Loucy (cell line): Measurements from ENCODE around the gene IGSF6.

Experiments used
- H2AFZ ChIP-seq: fragments of 200-600 bp; sonication (generic); 2 replicates; pipeline ENCODE4 v1.6.0; 2016; ENCODE audit warnings: antibody characterized with exemption, mild to moderate bottlenecking, low read length, moderate library complexity
- H3F3A ChIP-seq: fragments of 200-600 bp; 2 replicates; pipeline ENCODE4 v1.6.0; 2016; ENCODE audit warnings: antibody characterized with exemption, low read depth, mild to moderate bottlenecking
- H3K27me3 ChIP-seq: fragments of 200-600 bp; sonication (generic); 2 replicates; pipeline ENCODE4 v1.6.1; 2014; ENCODE audit warnings: low read length, mild to moderate bottlenecking; ENCODE audit not compliant: insufficient read depth, poor library complexity, severe bottlenecking
- H3K36me3 ChIP-seq: fragments of 200-600 bp; sonication (generic); 2 replicates; pipeline ENCODE4 v1.6.1; 2016; ENCODE audit warnings: low read length; ENCODE audit not compliant: insufficient read depth
- H3K4me1 ChIP-seq: fragments of 200-600 bp; sonication (generic); 2 replicates; pipeline ENCODE4 v1.5.1; 2014; ENCODE audit warnings: low read length, mild to moderate bottlenecking; ENCODE audit not compliant: insufficient read depth, poor library complexity, severe bottlenecking
- H3K4me2 ChIP-seq: fragments of 200-600 bp; sonication (generic); 2 replicates; pipeline ENCODE4 v1.6.0; 2014; ENCODE audit warnings: antibody characterized with exemption, low read length, low read depth, mild to moderate bottlenecking; ENCODE audit not compliant: poor library complexity, severe bottlenecking
- H3K4me3 ChIP-seq: fragments of 200-600 bp; sonication (generic); 2 replicates; pipeline ENCODE4 v1.5.1; 2014; ENCODE audit warnings: low read length, mild to moderate bottlenecking, mixed read lengths; ENCODE audit not compliant: poor library complexity, severe bottlenecking
- H3K79me2 ChIP-seq: fragments of 200-600 bp; sonication (generic); 2 replicates; pipeline ENCODE4 v1.6.1; 2014; ENCODE audit warnings: low read length; ENCODE audit not compliant: insufficient read depth
- H3K9ac ChIP-seq: fragments of 200-600 bp; sonication (generic); 2 replicates; pipeline ENCODE4 v1.6.0; 2014; ENCODE audit warnings: mild to moderate bottlenecking, low read depth, low read length, moderate library complexity; ENCODE audit not compliant: poor library complexity, severe bottlenecking
- H3K9me2 ChIP-seq: fragments of 200-600 bp; sonication (generic); replicated peaks from 2 replicates; pipeline ENCODE4 v1.6.1; 2016; ENCODE audit warnings: low read depth, low read length, mixed read lengths
- H3K9me3 ChIP-seq: fragments of 200-600 bp; sonication (generic); 2 replicates; pipeline ENCODE4 v1.6.1; 2014; ENCODE audit warnings: mild to moderate bottlenecking, antibody characterized with exemption, low read length, low read depth; ENCODE audit not compliant: insufficient read depth
- H4K20me1 ChIP-seq: fragments of 200-600 bp; sonication (generic); 2 replicates; pipeline ENCODE4 v1.6.0; 2014; ENCODE audit warnings: antibody characterized with exemption, low read length, mild to moderate bottlenecking; ENCODE audit not compliant: insufficient read depth, poor library complexity, severe bottlenecking
- EZH2phosphoT487 ChIP-seq: fragments of 200-600 bp; IDR thresholded peaks from 2 replicates; pipeline ENCODE4 v1.6.1; 2018; ENCODE audit warnings: antibody characterized with exemption, mild to moderate bottlenecking, moderate library complexity, borderline replicate concordance
- TF ChIP-seq, protein P1 (sequence below): fragments of 200-600 bp; sonication (generic); conservative IDR thresholded peaks from 2 replicates; pipeline ENCODE4 v1.5.1; 2014; ENCODE audit warnings: mild to moderate bottlenecking, antibody characterized with exemption, low read length

Gene IGSF6

DNA sequence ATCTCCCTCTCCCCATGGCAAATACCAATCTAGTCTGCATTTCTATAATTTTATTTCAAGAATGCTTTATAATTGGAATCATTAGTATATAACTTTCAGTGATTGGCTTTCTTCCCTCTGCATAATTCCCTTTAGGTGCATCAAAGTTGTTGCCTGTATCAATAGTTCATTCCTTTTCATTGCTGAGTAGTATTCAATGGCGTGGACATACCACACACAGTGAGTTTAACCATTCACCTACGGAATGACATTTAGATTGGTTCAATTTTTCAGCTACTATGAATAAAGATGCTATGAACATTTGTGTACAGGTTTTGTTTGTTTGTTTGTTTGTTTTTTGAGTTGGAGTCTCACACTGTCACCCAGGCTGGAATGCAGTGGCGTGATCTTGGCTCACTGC, 21.1 kb upstream of the IGSF6 start:
- Histone ChIP-seq H3K27me3 (no peaks in the 10 kb centered on the region), H3K4me1 (no peaks in the 10 kb centered on the region), H4K20me1 (no peaks in the 10 kb centered on the region), H3K9me3 (no peaks in the 10 kb centered on the region), H3F3A (no peaks in the 10 kb centered on the region), H2AFZ (no peak overlapping the region), H3K4me2 (no peak overlapping the region), H3K79me2 (no peaks in the 10 kb centered on the region), H3K9ac (no peak overlapping the region), H3K9me2 (no peaks in the 10 kb centered on the region), H3K36me3 (no peaks in the 10 kb centered on the region), H3K4me3 (no peak overlapping the region)
- no peak for TF ChIP-seq EZH2phosphoT487
- TF ChIP-seq, protein P1, sequence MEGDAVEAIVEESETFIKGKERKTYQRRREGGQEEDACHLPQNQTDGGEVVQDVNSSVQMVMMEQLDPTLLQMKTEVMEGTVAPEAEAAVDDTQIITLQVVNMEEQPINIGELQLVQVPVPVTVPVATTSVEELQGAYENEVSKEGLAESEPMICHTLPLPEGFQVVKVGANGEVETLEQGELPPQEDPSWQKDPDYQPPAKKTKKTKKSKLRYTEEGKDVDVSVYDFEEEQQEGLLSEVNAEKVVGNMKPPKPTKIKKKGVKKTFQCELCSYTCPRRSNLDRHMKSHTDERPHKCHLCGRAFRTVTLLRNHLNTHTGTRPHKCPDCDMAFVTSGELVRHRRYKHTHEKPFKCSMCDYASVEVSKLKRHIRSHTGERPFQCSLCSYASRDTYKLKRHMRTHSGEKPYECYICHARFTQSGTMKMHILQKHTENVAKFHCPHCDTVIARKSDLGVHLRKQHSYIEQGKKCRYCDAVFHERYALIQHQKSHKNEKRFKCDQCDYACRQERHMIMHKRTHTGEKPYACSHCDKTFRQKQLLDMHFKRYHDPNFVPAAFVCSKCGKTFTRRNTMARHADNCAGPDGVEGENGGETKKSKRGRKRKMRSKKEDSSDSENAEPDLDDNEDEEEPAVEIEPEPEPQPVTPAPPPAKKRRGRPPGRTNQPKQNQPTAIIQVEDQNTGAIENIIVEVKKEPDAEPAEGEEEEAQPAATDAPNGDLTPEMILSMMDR, result no peak

DNA sequence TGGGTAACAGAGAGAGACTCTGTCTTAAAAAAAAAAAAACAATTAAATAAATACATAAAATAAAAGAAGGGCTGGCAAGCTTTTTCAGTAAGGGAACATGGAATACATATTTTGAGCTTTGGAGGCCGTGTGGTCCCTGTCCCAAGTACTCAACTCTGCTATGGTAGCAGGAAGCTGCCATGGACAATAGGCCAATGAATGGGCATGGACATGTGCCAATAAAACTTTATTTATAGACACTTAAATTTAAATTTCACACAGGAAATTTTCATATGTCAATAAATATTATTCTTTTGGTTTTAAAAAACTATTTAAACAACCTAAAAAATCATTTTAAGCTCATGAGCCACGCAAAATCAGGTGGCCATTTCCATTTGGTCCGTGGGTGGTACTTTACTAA, 15.2 kb upstream of the IGSF6 start:
- Histone ChIP-seq H3K9me3 (no peaks in the 10 kb centered on the region), H3K4me1 (no peaks in the 10 kb centered on the region), H3K36me3 (no peaks in the 10 kb centered on the region), H3K9ac (no peak overlapping the region), H3F3A (no peaks in the 10 kb centered on the region), H3K9me2 (no peaks in the 10 kb centered on the region), H4K20me1 (no peaks in the 10 kb centered on the region), H3K4me2 (no peak overlapping the region), H3K27me3 (no peaks in the 10 kb centered on the region), H3K79me2 (no peaks in the 10 kb centered on the region), H3K4me3 (no peak overlapping the region), H2AFZ (no peak overlapping the region)
- TF ChIP-seq, protein P1, result no peak
- TF ChIP-seq EZH2phosphoT487, result no peak

DNA sequence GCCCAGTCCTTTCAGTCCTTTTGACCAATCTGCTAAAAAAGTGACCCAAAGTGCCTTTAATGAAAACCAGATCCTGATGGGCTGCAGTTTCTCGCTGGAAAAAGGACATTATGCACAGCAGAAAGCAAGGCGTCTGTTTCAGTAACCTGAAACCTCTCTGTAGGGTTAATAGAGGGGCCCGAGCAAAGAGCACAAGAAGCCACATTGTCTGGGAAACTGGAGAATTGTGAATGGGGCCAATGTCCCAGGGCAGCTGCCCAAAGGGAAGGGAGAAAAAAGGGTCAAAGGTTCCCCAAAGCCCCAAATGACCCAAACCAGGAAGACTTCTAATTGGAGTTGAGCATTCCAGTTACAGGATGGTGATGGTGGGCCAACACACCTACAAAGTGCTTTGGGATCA, 14.4 kb upstream of the IGSF6 start:
- Histone ChIP-seq H2AFZ (no peak overlapping the region), H4K20me1 (no peaks in the 10 kb centered on the region), H3K36me3 (no peaks in the 10 kb centered on the region), H3K9ac (no peak overlapping the region), H3K79me2 (no peaks in the 10 kb centered on the region), H3K4me3 (no peak overlapping the region), H3K4me1 (peaks cover 2% of the 10 kb centered on the region), H3K9me2 (no peaks in the 10 kb centered on the region), H3F3A (no peaks in the 10 kb centered on the region), H3K9me3 (no peaks in the 10 kb centered on the region), H3K27me3 (no peaks in the 10 kb centered on the region), H3K4me2 (no peak overlapping the region)
- TF ChIP-seq, protein P1, result no peak
- no peak for TF ChIP-seq EZH2phosphoT487
